Liver (tissue), 3 donors: ENCODE measurements around the gene FAM171A1.

Source experiments
- ATF3 ChIP-seq: IDR thresholded peaks from 2 replicates; pipeline ENCODE4 v1.6.1; 2016; ENCODE audit warnings: antibody characterized with exemption
- EGR1 ChIP-seq, 2 donors: IDR thresholded peaks; 2 replicates each; pipeline ENCODE4 v1.6.1; 2016 to 2018; ENCODE audit warnings: antibody characterized with exemption in 2 of 2, low read depth in 2 of 2
- FOXA1 ChIP-seq: IDR thresholded peaks from 2 replicates; pipeline ENCODE4 v1.6.1; 2016; ENCODE audit warnings: antibody characterized with exemption
- FOXA2 ChIP-seq: IDR thresholded peaks from 2 replicates; pipeline ENCODE4 v1.6.1; 2016; ENCODE audit warnings: antibody characterized with exemption
- GABPA ChIP-seq, 2 donors: IDR thresholded peaks in 1 of 2; conservative IDR thresholded peaks in 1 of 2; 2 replicates each; pipeline ENCODE4 v1.6.1; 2016; ENCODE audit warnings: antibody characterized with exemption in 2 of 2, mild to moderate bottlenecking in 1 of 2, moderate library complexity in 1 of 2
- HNF4G ChIP-seq: IDR thresholded peaks from 2 replicates; pipeline ENCODE4 v1.6.1; 2016; ENCODE audit warnings: antibody characterized with exemption
- RAD21 ChIP-seq, 2 donors: IDR thresholded peaks; 2 replicates each; pipeline ENCODE4 v1.6.1; 2016; ENCODE audit warnings: antibody characterized with exemption in 2 of 2, mild to moderate bottlenecking in 2 of 2
- REST ChIP-seq: IDR thresholded peaks from 2 replicates; pipeline ENCODE4 v1.6.1; 2016; ENCODE audit warnings: antibody characterized with exemption, mild to moderate bottlenecking
- SP1 ChIP-seq: IDR thresholded peaks from 2 replicates; pipeline ENCODE4 v1.6.1; 2018; ENCODE audit warnings: antibody characterized with exemption, mild to moderate bottlenecking
- TAF1 ChIP-seq: conservative IDR thresholded peaks from 2 replicates; pipeline ENCODE4 v1.6.1; 2016; ENCODE audit warnings: antibody characterized with exemption, mild to moderate bottlenecking
- YY1 ChIP-seq: IDR thresholded peaks from 2 replicates; pipeline ENCODE4 v1.6.1; 2016; ENCODE audit warnings: antibody characterized with exemption, mild to moderate bottlenecking
- TF ChIP-seq, protein P1 (sequence below): fragments of 150-350 bp; IDR thresholded peaks from 2 replicates; pipeline ENCODE4 v1.5.1; 2017; ENCODE audit warnings: improper control_type of control experiment, low read depth, low read length; ENCODE audit not compliant: missing input control
- TF ChIP-seq, protein P2 (sequence below): IDR thresholded peaks from 2 replicates; pipeline ENCODE4 v1.6.1; 2016; ENCODE audit warnings: antibody characterized with exemption
- TF ChIP-seq, protein P3 (sequence below): IDR thresholded peaks from 2 replicates; pipeline ENCODE4 v1.6.1; 2016; ENCODE audit warnings: antibody characterized with exemption
- donor health status: healthy.
- donor health status: healthy.

GRCh38 chr10:15295537-15296325 lies 75.4 kb downstream of the FAM171A1 start:
- TF ChIP-seq RAD21 (IDR thresholded peaks at IDR 0.05) (no peak), TAF1 (no peak), SP1 (no peak), HNF4G (no peak), EGR1 (IDR thresholded peaks at IDR 0.05; ENCODE audit: low read depth in 2 of 2) (no peak), REST (no peak), YY1 (no peak), FOXA2 (no peak), ATF3 (no peak), GABPA (IDR thresholded peaks at IDR 0.05 in 1 of 2, conservative IDR thresholded peaks at IDR 0.05 in 1 of 2) (no peak), FOXA1 (no peak)
- TF ChIP-seq, protein P1, sequence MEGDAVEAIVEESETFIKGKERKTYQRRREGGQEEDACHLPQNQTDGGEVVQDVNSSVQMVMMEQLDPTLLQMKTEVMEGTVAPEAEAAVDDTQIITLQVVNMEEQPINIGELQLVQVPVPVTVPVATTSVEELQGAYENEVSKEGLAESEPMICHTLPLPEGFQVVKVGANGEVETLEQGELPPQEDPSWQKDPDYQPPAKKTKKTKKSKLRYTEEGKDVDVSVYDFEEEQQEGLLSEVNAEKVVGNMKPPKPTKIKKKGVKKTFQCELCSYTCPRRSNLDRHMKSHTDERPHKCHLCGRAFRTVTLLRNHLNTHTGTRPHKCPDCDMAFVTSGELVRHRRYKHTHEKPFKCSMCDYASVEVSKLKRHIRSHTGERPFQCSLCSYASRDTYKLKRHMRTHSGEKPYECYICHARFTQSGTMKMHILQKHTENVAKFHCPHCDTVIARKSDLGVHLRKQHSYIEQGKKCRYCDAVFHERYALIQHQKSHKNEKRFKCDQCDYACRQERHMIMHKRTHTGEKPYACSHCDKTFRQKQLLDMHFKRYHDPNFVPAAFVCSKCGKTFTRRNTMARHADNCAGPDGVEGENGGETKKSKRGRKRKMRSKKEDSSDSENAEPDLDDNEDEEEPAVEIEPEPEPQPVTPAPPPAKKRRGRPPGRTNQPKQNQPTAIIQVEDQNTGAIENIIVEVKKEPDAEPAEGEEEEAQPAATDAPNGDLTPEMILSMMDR = no peak
- TF ChIP-seq, protein P2, sequence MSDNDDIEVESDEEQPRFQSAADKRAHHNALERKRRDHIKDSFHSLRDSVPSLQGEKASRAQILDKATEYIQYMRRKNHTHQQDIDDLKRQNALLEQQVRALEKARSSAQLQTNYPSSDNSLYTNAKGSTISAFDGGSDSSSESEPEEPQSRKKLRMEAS = no peak
- TF ChIP-seq, protein P3, sequence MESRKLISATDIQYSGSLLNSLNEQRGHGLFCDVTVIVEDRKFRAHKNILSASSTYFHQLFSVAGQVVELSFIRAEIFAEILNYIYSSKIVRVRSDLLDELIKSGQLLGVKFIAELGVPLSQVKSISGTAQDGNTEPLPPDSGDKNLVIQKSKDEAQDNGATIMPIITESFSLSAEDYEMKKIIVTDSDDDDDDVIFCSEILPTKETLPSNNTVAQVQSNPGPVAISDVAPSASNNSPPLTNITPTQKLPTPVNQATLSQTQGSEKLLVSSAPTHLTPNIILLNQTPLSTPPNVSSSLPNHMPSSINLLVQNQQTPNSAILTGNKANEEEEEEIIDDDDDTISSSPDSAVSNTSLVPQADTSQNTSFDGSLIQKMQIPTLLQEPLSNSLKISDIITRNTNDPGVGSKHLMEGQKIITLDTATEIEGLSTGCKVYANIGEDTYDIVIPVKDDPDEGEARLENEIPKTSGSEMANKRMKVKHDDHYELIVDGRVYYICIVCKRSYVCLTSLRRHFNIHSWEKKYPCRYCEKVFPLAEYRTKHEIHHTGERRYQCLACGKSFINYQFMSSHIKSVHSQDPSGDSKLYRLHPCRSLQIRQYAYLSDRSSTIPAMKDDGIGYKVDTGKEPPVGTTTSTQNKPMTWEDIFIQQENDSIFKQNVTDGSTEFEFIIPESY = no peak
